ENCODE measurements around the gene RTP3.
"Not testable (repeated sequence)": the region's sequence is repeated elsewhere in the genome, so short reads cannot be mapped to it uniquely, and the experiment has no call there.

RTP3 gene

GRCh38 chr3:46542344-46542743, 44.6 kb downstream of the RTP3 start:
- no peaks in the 10 kb centered on the region for H3K9me3 ChIP-seq (ENCODE audit: control insufficient read depth in 1 of 2, low read length in 2 of 2)
- no peak overlapping the region for H3K27ac ChIP-seq (ENCODE audit: low read depth, low read length)
- H3K27me3 ChIP-seq (ENCODE audit: control insufficient read depth in 1 of 2, insufficient read depth in 2 of 2, low read length in 2 of 2): no peaks in the 10 kb centered on the region
- H3K9ac ChIP-seq (ENCODE audit: low read depth in 1 of 2, low read length in 2 of 2): no peak overlapping the region
- peaks cover 7 to 14% of the 10 kb centered on the region in 2 donors for H3K4me1 ChIP-seq (ENCODE audit: control insufficient read depth in 1 of 2, insufficient read depth in 2 of 2, low read length in 2 of 2)
- no peak overlapping the region for H3K4me3 ChIP-seq (ENCODE audit: low read depth in 1 of 2, low read length in 2 of 2)
- H3K36me3 ChIP-seq (ENCODE audit: control insufficient read depth in 1 of 2, insufficient read depth in 2 of 2, low read length in 2 of 2): no peaks in the 10 kb centered on the region

- Histone ChIP-seq H3K36me3 (ENCODE audit: control insufficient read depth in 1 of 2, insufficient read depth in 2 of 2, low read length in 2 of 2) (no peaks in the 10 kb centered on the region), H3K4me1 (ENCODE audit: control insufficient read depth in 1 of 2, insufficient read depth in 2 of 2, low read length in 2 of 2) (peaks cover 7 to 14% of the 10 kb centered on the region in 2 donors), H3K27ac (ENCODE audit: low read depth, low read length) (no peak overlapping the region), H3K4me3 (ENCODE audit: low read depth in 1 of 2, low read length in 2 of 2) (no peak overlapping the region), H3K27me3 (ENCODE audit: control insufficient read depth in 1 of 2, insufficient read depth in 2 of 2, low read length in 2 of 2) (no peaks in the 10 kb centered on the region), H3K9me3 (ENCODE audit: control insufficient read depth in 1 of 2, low read length in 2 of 2) (no peaks in the 10 kb centered on the region), H3K9ac (ENCODE audit: low read depth in 1 of 2, low read length in 2 of 2) (no peak overlapping the region)
Measured at GRCh38 chr3:46542801-46543201, 45.0 kb downstream of the RTP3 start.

GRCh38 chr3:46544771-46545503, 47.2 kb downstream of the RTP3 start:
- Histone ChIP-seq H3K9me3 (ENCODE audit: control insufficient read depth in 1 of 2, low read length in 2 of 2) (no peaks in the 10 kb centered on the region), H3K4me1 (ENCODE audit: control insufficient read depth in 1 of 2, insufficient read depth in 2 of 2, low read length in 2 of 2) (peaks cover under 1% of the 10 kb centered on the region in 2 donors), H3K9ac (ENCODE audit: low read depth in 1 of 2, low read length in 2 of 2) (no peak overlapping the region), H3K36me3 (ENCODE audit: control insufficient read depth in 1 of 2, insufficient read depth in 2 of 2, low read length in 2 of 2) (no peaks in the 10 kb centered on the region), H3K4me3 (ENCODE audit: low read depth in 1 of 2, low read length in 2 of 2) (no peak overlapping the region), H3K27me3 (ENCODE audit: control insufficient read depth in 1 of 2, insufficient read depth in 2 of 2, low read length in 2 of 2) (no peaks in the 10 kb centered on the region), H3K27ac (ENCODE audit: low read depth, low read length) (no peak overlapping the region)

GRCh38 chr3:46545818-46546630, 48.2 kb downstream of the RTP3 start:
- Histone ChIP-seq H3K27ac (ENCODE audit: low read depth, low read length) (no peak overlapping the region), H3K4me3 (ENCODE audit: low read depth in 1 of 2, low read length in 2 of 2) (no peak overlapping the region), H3K36me3 (ENCODE audit: control insufficient read depth in 1 of 2, insufficient read depth in 2 of 2, low read length in 2 of 2) (no peaks in the 10 kb centered on the region), H3K9ac (ENCODE audit: low read depth in 1 of 2, low read length in 2 of 2) (no peak overlapping the region), H3K27me3 (ENCODE audit: control insufficient read depth in 1 of 2, insufficient read depth in 2 of 2, low read length in 2 of 2) (no peaks in the 10 kb centered on the region), H3K9me3 (ENCODE audit: control insufficient read depth in 1 of 2, low read length in 2 of 2) (no peaks in the 10 kb centered on the region), H3K4me1 (ENCODE audit: control insufficient read depth in 1 of 2, insufficient read depth in 2 of 2, low read length in 2 of 2) (no peaks in the 10 kb centered on the region)

- no peak overlapping the region for H3K27ac ChIP-seq (ENCODE audit: low read depth, low read length)
- no peak overlapping the region for H3K9ac ChIP-seq (ENCODE audit: low read depth in 1 of 2, low read length in 2 of 2)
- no peak overlapping the region for H3K4me3 ChIP-seq (ENCODE audit: low read depth in 1 of 2, low read length in 2 of 2)
Measured at GRCh38 chr3:46546896-46547440, 49.2 kb downstream of the RTP3 start.

GRCh38 chr3:46548611-46549010, 50.8 kb downstream of the RTP3 start:
- not testable (repeated sequence) for H3K27ac ChIP-seq (ENCODE audit: low read depth, low read length); H3K36me3 ChIP-seq (ENCODE audit: control insufficient read depth in 1 of 2, insufficient read depth in 2 of 2, low read length in 2 of 2); H3K9ac ChIP-seq (ENCODE audit: low read depth in 1 of 2, low read length in 2 of 2); H3K27me3 ChIP-seq (ENCODE audit: control insufficient read depth in 1 of 2, insufficient read depth in 2 of 2, low read length in 2 of 2); H3K9me3 ChIP-seq (ENCODE audit: control insufficient read depth in 1 of 2, low read length in 2 of 2); H3K4me1 ChIP-seq (ENCODE audit: control insufficient read depth in 1 of 2, insufficient read depth in 2 of 2, low read length in 2 of 2); H3K4me3 ChIP-seq (ENCODE audit: low read depth in 1 of 2, low read length in 2 of 2)

More at GRCh38 chr3:46546896-46547440, 49.2 kb downstream of the RTP3 start:
- Histone ChIP-seq H3K4me1 (ENCODE audit: control insufficient read depth in 1 of 2, insufficient read depth in 2 of 2, low read length in 2 of 2) (no peaks in the 10 kb centered on the region), H3K9me3 (ENCODE audit: control insufficient read depth in 1 of 2, low read length in 2 of 2) (no peaks in the 10 kb centered on the region), H3K36me3 (ENCODE audit: control insufficient read depth in 1 of 2, insufficient read depth in 2 of 2, low read length in 2 of 2) (no peaks in the 10 kb centered on the region), H3K27me3 (ENCODE audit: control insufficient read depth in 1 of 2, insufficient read depth in 2 of 2, low read length in 2 of 2) (no peaks in the 10 kb centered on the region)

GRCh38 chr3:46549408-46549904, 51.7 kb downstream of the RTP3 start:
- Histone ChIP-seq H3K9ac (ENCODE audit: low read depth in 1 of 2, low read length in 2 of 2) (no peak overlapping the region), H3K4me3 (ENCODE audit: low read depth in 1 of 2, low read length in 2 of 2) (no peak overlapping the region), H3K27me3 (ENCODE audit: control insufficient read depth in 1 of 2, insufficient read depth in 2 of 2, low read length in 2 of 2) (no peaks in the 10 kb centered on the region), H3K27ac (ENCODE audit: low read depth, low read length) (no peak overlapping the region), H3K9me3 (ENCODE audit: control insufficient read depth in 1 of 2, low read length in 2 of 2) (no peaks in the 10 kb centered on the region), H3K4me1 (ENCODE audit: control insufficient read depth in 1 of 2, insufficient read depth in 2 of 2, low read length in 2 of 2) (no peaks in the 10 kb centered on the region), H3K36me3 (ENCODE audit: control insufficient read depth in 1 of 2, insufficient read depth in 2 of 2, low read length in 2 of 2) (no peaks in the 10 kb centered on the region)

- Histone ChIP-seq H3K36me3 (ENCODE audit: control insufficient read depth in 1 of 2, insufficient read depth in 2 of 2, low read length in 2 of 2) (no peaks in the 10 kb centered on the region), H3K4me3 (ENCODE audit: low read depth in 1 of 2, low read length in 2 of 2) (no peak overlapping the region), H3K9ac (ENCODE audit: low read depth in 1 of 2, low read length in 2 of 2) (no peak overlapping the region), H3K9me3 (ENCODE audit: control insufficient read depth in 1 of 2, low read length in 2 of 2) (no peaks in the 10 kb centered on the region), H3K27ac (ENCODE audit: low read depth, low read length) (no peak overlapping the region), H3K4me1 (ENCODE audit: control insufficient read depth in 1 of 2, insufficient read depth in 2 of 2, low read length in 2 of 2) (no peaks in the 10 kb centered on the region), H3K27me3 (ENCODE audit: control insufficient read depth in 1 of 2, insufficient read depth in 2 of 2, low read length in 2 of 2) (no peaks in the 10 kb centered on the region)
Measured at GRCh38 chr3:46549989-46550388, 52.2 kb downstream of the RTP3 start.
